ENCODE data around the gene USP31. TPM values are rescaled to one million over a fixed set of nuclear protein-coding genes. Genes with fewer than 3 reads are reported as not detected.

The USP31 gene
- total and polyA plus RNA-seq, 2 of the 8 experiments (the other 6 are each of a cell fraction or from before 2014, with no cell fraction given): 6.7 to 19.0 TPM

GRCh38 chr16:23027386-23027785 lies 121.9 kb downstream of the USP31 start (continued):
- TF ChIP-seq RBBP5 (IDR thresholded peaks at IDR 0.05; ENCODE audit: borderline replicate concordance, low read depth, low read length) (no peak), TBP (IDR thresholded peaks at IDR 0.05; ENCODE audit: low read depth, low read length) (no peak), PHF8 (conservative IDR thresholded peaks at IDR 0.05; ENCODE audit: low read depth, low read length) (no peak), GABPA (IDR thresholded peaks at IDR 0.05; ENCODE audit: borderline replicate concordance, insufficient read depth, low read length) (no peak)
- TF ChIP-seq, protein P1, sequence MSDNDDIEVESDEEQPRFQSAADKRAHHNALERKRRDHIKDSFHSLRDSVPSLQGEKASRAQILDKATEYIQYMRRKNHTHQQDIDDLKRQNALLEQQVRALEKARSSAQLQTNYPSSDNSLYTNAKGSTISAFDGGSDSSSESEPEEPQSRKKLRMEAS (IDR thresholded peaks at IDR 0.05): no peak
